Ascending aorta (tissue), 2 donors: ENCODE data around the gene KRT1. TPM values are rescaled to one million over a fixed set of nuclear protein-coding genes. Genes with fewer than 3 reads are reported as not detected.

ENCODE experiments used
- DNase-seq, 2 donors: peaks; one replicate each; pipeline ENCODE4 v3.0.0-alpha.2; 2019; ENCODE audit warnings: low spot score in 2 of 2
- H3K27ac ChIP-seq, 2 donors: fragments of 200-600 bp; sonication (generic); one replicate each; pipeline ENCODE4 v1.5.1; 2016 to 2017; ENCODE audit warnings: mild to moderate bottlenecking in 1 of 2
- H3K27me3 ChIP-seq: fragments of 200-600 bp; sonication (generic); one replicate; pipeline ENCODE4 v1.5.1; 2017
- H3K36me3 ChIP-seq, 2 donors: fragments of 200-600 bp; sonication (generic); one replicate each; pipeline ENCODE4 v1.5.1; 2016
- H3K4me1 ChIP-seq, 2 donors: fragments of 200-600 bp; sonication (generic); one replicate each; pipeline ENCODE4 v1.5.1; 2016 to 2017; ENCODE audit warnings: mild to moderate bottlenecking in 1 of 2
- H3K4me3 ChIP-seq, 2 donors: fragments of 200-600 bp; sonication (generic); one replicate each; pipeline ENCODE4 v1.5.1; 2016 to 2017; ENCODE audit warnings: mild to moderate bottlenecking in 1 of 2
- H3K9me3 ChIP-seq, 2 donors: fragments of 200-600 bp; sonication (generic); one replicate each; pipeline ENCODE4 v1.5.1; 2016
- intact Hi-C: fragments of 100-400 bp; cut with DNase I; formaldehyde crosslinking; loops from one replicate; pipeline ENCODE4 v1.15.1; 2023
- total RNA-seq: library from RNA; depleted of rRNA; stranded (reverse); fragments of >200 nt; gene quantifications from one replicate; pipeline ENCODE4 v1.1.0, GENCODE V29; 2016
- TF ChIP-seq, protein P1 (sequence below), 3 experiments: fragments of 200-600 bp in 2 of 3; fragments of 450-650 bp in 1 of 3; sonication (generic) in 2 of 3; IDR thresholded peaks; one replicate each; pipeline ENCODE4 v1.5.1; 2016 to 2019; ENCODE audit warnings: antibody characterized with exemption in 3 of 3, mild to moderate bottlenecking in 1 of 3, moderate library complexity in 1 of 3

KRT1 gene
- total RNA-seq, 1 donor from 2014 or later: not detected

DNA sequence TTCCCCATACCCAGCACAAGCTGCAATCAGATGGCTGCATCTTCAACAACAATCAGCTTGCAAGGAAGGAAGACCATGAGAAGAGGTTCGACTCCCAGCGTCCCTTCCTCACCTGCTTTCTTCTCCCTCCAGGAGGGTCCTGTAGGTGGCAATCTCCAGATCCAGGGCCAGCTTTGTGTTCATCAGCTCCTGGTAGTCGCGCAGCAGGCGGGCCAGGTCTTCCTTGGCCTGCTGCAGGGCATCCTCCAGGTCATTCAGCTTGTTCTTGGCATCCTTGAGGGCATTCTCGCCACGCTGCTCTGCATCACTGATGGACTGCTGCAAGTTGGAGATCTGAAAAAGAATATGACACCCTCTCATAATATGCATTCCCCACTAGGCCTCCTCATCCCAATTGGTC, 4.0 kb downstream of the KRT1 start:
- Histone ChIP-seq H3K36me3 (no peaks in the 10 kb centered on the region), H3K4me1 (no peaks in the 10 kb centered on the region), H3K27me3 (no peaks in the 10 kb centered on the region), H3K9me3 (no peaks in the 10 kb centered on the region), H3K27ac (no peak overlapping the region), H3K4me3 (no peak overlapping the region)
- intact Hi-C loops: no loop called here
- no peak for DNase-seq
- TF ChIP-seq, protein P1, sequence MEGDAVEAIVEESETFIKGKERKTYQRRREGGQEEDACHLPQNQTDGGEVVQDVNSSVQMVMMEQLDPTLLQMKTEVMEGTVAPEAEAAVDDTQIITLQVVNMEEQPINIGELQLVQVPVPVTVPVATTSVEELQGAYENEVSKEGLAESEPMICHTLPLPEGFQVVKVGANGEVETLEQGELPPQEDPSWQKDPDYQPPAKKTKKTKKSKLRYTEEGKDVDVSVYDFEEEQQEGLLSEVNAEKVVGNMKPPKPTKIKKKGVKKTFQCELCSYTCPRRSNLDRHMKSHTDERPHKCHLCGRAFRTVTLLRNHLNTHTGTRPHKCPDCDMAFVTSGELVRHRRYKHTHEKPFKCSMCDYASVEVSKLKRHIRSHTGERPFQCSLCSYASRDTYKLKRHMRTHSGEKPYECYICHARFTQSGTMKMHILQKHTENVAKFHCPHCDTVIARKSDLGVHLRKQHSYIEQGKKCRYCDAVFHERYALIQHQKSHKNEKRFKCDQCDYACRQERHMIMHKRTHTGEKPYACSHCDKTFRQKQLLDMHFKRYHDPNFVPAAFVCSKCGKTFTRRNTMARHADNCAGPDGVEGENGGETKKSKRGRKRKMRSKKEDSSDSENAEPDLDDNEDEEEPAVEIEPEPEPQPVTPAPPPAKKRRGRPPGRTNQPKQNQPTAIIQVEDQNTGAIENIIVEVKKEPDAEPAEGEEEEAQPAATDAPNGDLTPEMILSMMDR (IDR thresholded peaks at IDR 0.05): no peak

- H3K4me1 ChIP-seq: no peaks in the 10 kb centered on the region
- H3K27me3 ChIP-seq: no peaks in the 10 kb centered on the region
- H3K9me3 ChIP-seq: no peaks in the 10 kb centered on the region
- no peak for DNase-seq
- H3K27ac ChIP-seq: no peak overlapping the region
- TF ChIP-seq, protein P1 (IDR thresholded peaks at IDR 0.05): no peak
- intact Hi-C loops: no loop called here
- no peak overlapping the region for H3K4me3 ChIP-seq
- no peaks in the 10 kb centered on the region for H3K36me3 ChIP-seq
These were observed 4.9 kb downstream of the KRT1 start for GRCh38 chr12:52675301-52675701.

- no peak overlapping the region for H3K27ac ChIP-seq
- H3K36me3 ChIP-seq: no peaks in the 10 kb centered on the region
- TF ChIP-seq, protein P1 (IDR thresholded peaks at IDR 0.05): no peak
- intact Hi-C loops: no loop called here
- DNase-seq: no peak
- no peaks in the 10 kb centered on the region for H3K4me1 ChIP-seq
- H3K4me3 ChIP-seq: no peak overlapping the region
- H3K27me3 ChIP-seq: no peaks in the 10 kb centered on the region
- H3K9me3 ChIP-seq: no peaks in the 10 kb centered on the region
These were observed 5.8 kb downstream of the KRT1 start for GRCh38 chr12:52674433-52674775.

DNA sequence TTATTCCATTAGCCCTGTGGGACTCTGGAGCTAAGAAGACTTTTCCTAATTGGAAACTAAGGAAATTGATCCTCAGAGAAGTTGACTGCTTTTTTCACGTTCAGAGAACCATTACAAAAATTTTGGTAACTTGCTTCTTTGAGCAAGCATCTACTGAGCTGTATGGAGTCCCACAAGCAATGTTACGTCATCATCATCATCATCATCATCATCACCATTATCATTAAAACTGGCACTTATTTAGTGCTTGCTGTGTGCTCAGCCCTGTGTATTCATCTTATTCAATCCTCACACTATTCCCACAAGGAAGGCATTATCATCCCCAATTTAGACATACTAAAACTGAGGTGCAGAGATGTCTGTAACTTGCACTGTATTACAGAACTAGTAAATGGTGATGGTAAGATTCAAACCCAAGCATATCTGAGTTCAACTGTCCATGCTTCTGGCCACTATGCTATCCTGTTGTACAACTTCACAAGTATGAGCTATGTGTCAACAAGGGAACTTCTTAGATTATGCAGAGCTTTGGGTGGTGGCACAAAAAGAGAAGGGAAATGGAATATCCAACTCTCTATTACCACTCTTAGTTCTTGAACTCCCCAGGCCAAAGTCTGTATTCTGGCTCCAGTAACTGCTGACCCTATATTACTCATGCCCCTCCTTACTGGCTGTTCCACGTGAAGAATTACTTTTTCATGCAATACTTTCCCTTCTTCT, 6.3 kb downstream of the KRT1 start:
- Histone ChIP-seq H3K36me3 (no peaks in the 10 kb centered on the region), H3K4me1 (no peaks in the 10 kb centered on the region), H3K27me3 (no peaks in the 10 kb centered on the region), H3K27ac (no peak overlapping the region), H3K9me3 (no peaks in the 10 kb centered on the region), H3K4me3 (no peak overlapping the region)
- intact Hi-C loops: no loop called here
- TF ChIP-seq, protein P1 (IDR thresholded peaks at IDR 0.05): no peak
- no peak for DNase-seq

- H3K4me1 ChIP-seq: no peaks in the 10 kb centered on the region
- H3K36me3 ChIP-seq: no peaks in the 10 kb centered on the region
- no peaks in the 10 kb centered on the region for H3K27me3 ChIP-seq
- H3K27ac ChIP-seq: no peak overlapping the region
- no peak for DNase-seq
- H3K4me3 ChIP-seq: no peak overlapping the region
- intact Hi-C loops: no loop called here
- TF ChIP-seq, protein P1 (IDR thresholded peaks at IDR 0.05): no peak
- no peaks in the 10 kb centered on the region for H3K9me3 ChIP-seq
These were observed 7.0 kb downstream of the KRT1 start for GRCh38 chr12:52673217-52673616.
